Neural cell (in vitro differentiated cells): Measurements from ENCODE around the gene TATDN2. TPM values are rescaled to one million over a fixed set of nuclear protein-coding genes. Genes with fewer than 3 reads are reported as not detected.

Experiments
- H2AFZ ChIP-seq: fragments of 200-600, 300-800 bp; sonication (generic), shearing (Covaris generic); 2 replicates; pipeline ENCODE4 v1.6.0; 2014; ENCODE audit warnings: low read depth, mild to moderate bottlenecking, antibody characterized with exemption, low read length, moderate library complexity
- H3F3A ChIP-seq: fragments of 200-600 bp; shearing (Covaris generic); 2 replicates; pipeline ENCODE4 v1.6.1; 2016; ENCODE audit warnings: mild to moderate bottlenecking, moderate library complexity, mixed read lengths, antibody characterized with exemption, low read length; ENCODE audit not compliant: insufficient read depth, poor library complexity, severe bottlenecking
- H3K27ac ChIP-seq: fragments of 200-600, 300-800 bp; sonication (generic), shearing (Covaris generic); 2 replicates; pipeline ENCODE4 v1.5.1; 2014; ENCODE audit warnings: mild to moderate bottlenecking, low read length, moderate library complexity
- H3K27me3 ChIP-seq: fragments of 300-800, 200-600 bp; sonication (generic), shearing (Covaris generic); 2 replicates; pipeline ENCODE4 v1.6.0; 2014; ENCODE audit warnings: mild to moderate bottlenecking, low read depth, low read length, moderate library complexity; ENCODE audit not compliant: insufficient read depth
- H3K36me3 ChIP-seq: fragments of 300-800, 200-600 bp; sonication (generic), shearing (Covaris generic); 2 replicates; pipeline ENCODE4 v1.5.1; 2014; ENCODE audit warnings: mild to moderate bottlenecking, antibody characterized with exemption, low read length, moderate library complexity; ENCODE audit not compliant: insufficient read depth
- H3K4me2 ChIP-seq: fragments of 300-800, 200-600 bp; sonication (generic), shearing (Covaris generic); 2 replicates; pipeline ENCODE4 v1.6.0; 2014; ENCODE audit warnings: mild to moderate bottlenecking, low read length
- H3K4me3 ChIP-seq: fragments of 300-800, 200-600 bp; sonication (generic), shearing (Covaris generic); 2 replicates; pipeline ENCODE4 v1.5.1; 2014; ENCODE audit warnings: mild to moderate bottlenecking, low read length, moderate library complexity
- H3K79me2 ChIP-seq: fragments of 200-600 bp; shearing (Covaris generic); replicated peaks from 2 replicates; pipeline ENCODE4 v1.6.0; 2014; ENCODE audit warnings: mild to moderate bottlenecking, low read length, moderate library complexity; ENCODE audit not compliant: insufficient read depth
- H3K9ac ChIP-seq: fragments of 300-800, 200-600 bp; sonication (generic), shearing (Covaris generic); 2 replicates; pipeline ENCODE4 v1.6.1; 2016; ENCODE audit warnings: mild to moderate bottlenecking, low read length, mixed read lengths
- H3K9me2 ChIP-seq: fragments of 200-600 bp; shearing (Covaris generic); 2 replicates; pipeline ENCODE4 v1.6.1; 2016; ENCODE audit warnings: mild to moderate bottlenecking, low read length, mixed read lengths; ENCODE audit not compliant: insufficient read depth
- H3K9me3 ChIP-seq: fragments of 200-600, 300-800 bp; sonication (generic), shearing (Covaris generic); 2 replicates; pipeline ENCODE4 v1.6.1; 2016; ENCODE audit warnings: mild to moderate bottlenecking, mixed run types, low read length, moderate library complexity, mixed read lengths
- H4K20me1 ChIP-seq: fragments of 200-600 bp; shearing (Covaris generic); 2 replicates; pipeline ENCODE4 v1.6.1; 2016; ENCODE audit warnings: mild to moderate bottlenecking, mixed run types; ENCODE audit not compliant: insufficient read depth
- CTCF ChIP-seq: fragments of 450-650 bp; IDR thresholded peaks from 2 replicates; pipeline ENCODE4 v1.5.1; 2014; ENCODE audit warnings: antibody characterized with exemption, mild to moderate bottlenecking, moderate library complexity; ENCODE audit not compliant: poor library complexity, severe bottlenecking
- EP300 ChIP-seq: fragments of 450-650 bp; conservative IDR thresholded peaks from 2 replicates; pipeline ENCODE4 v1.6.1; 2014; ENCODE audit warnings: antibody characterized with exemption, mild to moderate bottlenecking, moderate library complexity; ENCODE audit not compliant: poor library complexity, severe bottlenecking
- EZH2 ChIP-seq: fragments of 200-600, 300-800 bp; shearing (Covaris generic), sonication (generic); IDR thresholded peaks from 2 replicates; pipeline ENCODE4 v1.6.1; 2014; ENCODE audit warnings: antibody characterized with exemption, low read length, borderline replicate concordance, mild to moderate bottlenecking; ENCODE audit not compliant: insufficient read depth, poor library complexity, severe bottlenecking
- MXI1 ChIP-seq: fragments of 450-650 bp; conservative IDR thresholded peaks from 2 replicates; pipeline ENCODE4 v1.6.1; 2014; ENCODE audit warnings: antibody characterized with exemption, mild to moderate bottlenecking; ENCODE audit not compliant: poor library complexity, severe bottlenecking
- POLR2AphosphoS5 ChIP-seq: IDR thresholded peaks from 2 replicates; pipeline ENCODE4 v1.6.1; 2012
- RAD21 ChIP-seq: fragments of 450-650 bp; conservative IDR thresholded peaks from 2 replicates; pipeline ENCODE4 v1.6.1; 2014; ENCODE audit warnings: antibody characterized with exemption, mild to moderate bottlenecking, moderate library complexity
- REST ChIP-seq: IDR thresholded peaks from 2 replicates; pipeline ENCODE4 v1.6.1; 2012; ENCODE audit warnings: borderline replicate concordance
- SMC3 ChIP-seq: fragments of 450-650 bp; conservative IDR thresholded peaks from 2 replicates; pipeline ENCODE4 v1.6.1; 2014; ENCODE audit warnings: antibody characterized with exemption, mild to moderate bottlenecking, moderate library complexity; ENCODE audit not compliant: poor library complexity
- TAF1 ChIP-seq: IDR thresholded peaks from 2 replicates; pipeline ENCODE4 v1.6.1; 2012; ENCODE audit warnings: low read depth
- polyA plus RNA-seq: library from polyadenylated mRNA; depleted of rRNA; stranded (reverse); fragments of >200 nt; gene quantifications from 2 replicates; pipeline ENCODE4 v1.2.3, GENCODE V29; 2014

Gene TATDN2
- polyA plus RNA-seq, 1 donor from 2014 or later: 22.1 TPM

GRCh38 chr3:10289787-10290355 is 41.6 kb downstream of the TATDN2 start:
- H3F3A ChIP-seq: no peaks in the 10 kb centered on the region
- no peaks in the 10 kb centered on the region for H3K27me3 ChIP-seq
- no peaks in the 10 kb centered on the region for H3K9me2 ChIP-seq
- no peak overlapping the region for H3K9ac ChIP-seq
- H2AFZ ChIP-seq: no peak overlapping the region
- H3K36me3 ChIP-seq: no peaks in the 10 kb centered on the region
- no peaks in the 10 kb centered on the region for H3K79me2 ChIP-seq
- no peak overlapping the region for H3K4me2 ChIP-seq
- no peaks in the 10 kb centered on the region for H4K20me1 ChIP-seq
- TF ChIP-seq MXI1 (no peak), CTCF (no peak), EZH2 (no peak), TAF1 (no peak), SMC3 (no peak), RAD21 (no peak)
- no peaks in the 10 kb centered on the region for H3K9me3 ChIP-seq
- no peak overlapping the region for H3K27ac ChIP-seq
- H3K4me3 ChIP-seq: no peak overlapping the region

GRCh38 chr3:10290481-10291176 is 42.4 kb downstream of the TATDN2 start:
- Histone ChIP-seq H3F3A (no peaks in the 10 kb centered on the region), H3K4me2 (no peak overlapping the region), H3K9ac (no peak overlapping the region), H3K4me3 (no peak overlapping the region), H4K20me1 (no peaks in the 10 kb centered on the region), H3K27ac (no peak overlapping the region), H3K27me3 (no peaks in the 10 kb centered on the region), H3K36me3 (no peaks in the 10 kb centered on the region), H2AFZ (no peak overlapping the region), H3K9me3 (no peaks in the 10 kb centered on the region), H3K9me2 (no peaks in the 10 kb centered on the region), H3K79me2 (no peaks in the 10 kb centered on the region)
- TF ChIP-seq TAF1 (no peak), RAD21 (no peak), MXI1 (no peak), CTCF (no peak), EP300 (no peak), POLR2AphosphoS5 (no peak), SMC3 (no peak), REST (no peak)
